GM12874 (cell line): ENCODE results near the gene BRIP1.
A peak's percentile ranks its signal among the peaks of the same experiment; 100 is the strongest.

Experiments
- CTCF ChIP-seq: IDR thresholded peaks from 2 replicates; pipeline ENCODE4 v1.5.1; 2011; ENCODE audit warnings: low read depth, mild to moderate bottlenecking, control low read depth, low read length, moderate library complexity; ENCODE audit not compliant: insufficient read depth

BRIP1 gene

GRCh38 chr17:61842899-61843298, 20.4 kb downstream of the BRIP1 start:
- no peak for TF ChIP-seq CTCF

- TF ChIP-seq CTCF: no peak
These were observed 24.0 kb downstream of the BRIP1 start for GRCh38 chr17:61839300-61839786.

GRCh38 chr17:61837175-61838051, 25.9 kb downstream of the BRIP1 start:
- TF ChIP-seq CTCF: peak; percentile 57; the same call in 1 of the 2 replicates

GRCh38 chr17:61836266-61837174, 26.8 kb downstream of the BRIP1 start:
- no peak for TF ChIP-seq CTCF

- TF ChIP-seq CTCF: no peak
These were observed 27.7 kb downstream of the BRIP1 start for GRCh38 chr17:61835606-61836005.

- no peak for TF ChIP-seq CTCF
These were observed 28.7 kb downstream of the BRIP1 start for GRCh38 chr17:61834610-61835009.
